HG02610 (cell line): ENCODE data around the gene CALCR.
"Not testable (repeated sequence)": the region's sequence is repeated elsewhere in the genome, so short reads cannot be mapped to it uniquely, and the experiment has no call there.

Source experiments
- ATAC-seq: cut with Tn5 transposase; IDR thresholded peaks from one replicate; pipeline ENCODE4 v1.9.1; 2021; ENCODE audit warnings: mild to moderate bottlenecking, moderate library complexity; ENCODE audit not compliant: unreplicated experiment

The CALCR gene

DNA sequence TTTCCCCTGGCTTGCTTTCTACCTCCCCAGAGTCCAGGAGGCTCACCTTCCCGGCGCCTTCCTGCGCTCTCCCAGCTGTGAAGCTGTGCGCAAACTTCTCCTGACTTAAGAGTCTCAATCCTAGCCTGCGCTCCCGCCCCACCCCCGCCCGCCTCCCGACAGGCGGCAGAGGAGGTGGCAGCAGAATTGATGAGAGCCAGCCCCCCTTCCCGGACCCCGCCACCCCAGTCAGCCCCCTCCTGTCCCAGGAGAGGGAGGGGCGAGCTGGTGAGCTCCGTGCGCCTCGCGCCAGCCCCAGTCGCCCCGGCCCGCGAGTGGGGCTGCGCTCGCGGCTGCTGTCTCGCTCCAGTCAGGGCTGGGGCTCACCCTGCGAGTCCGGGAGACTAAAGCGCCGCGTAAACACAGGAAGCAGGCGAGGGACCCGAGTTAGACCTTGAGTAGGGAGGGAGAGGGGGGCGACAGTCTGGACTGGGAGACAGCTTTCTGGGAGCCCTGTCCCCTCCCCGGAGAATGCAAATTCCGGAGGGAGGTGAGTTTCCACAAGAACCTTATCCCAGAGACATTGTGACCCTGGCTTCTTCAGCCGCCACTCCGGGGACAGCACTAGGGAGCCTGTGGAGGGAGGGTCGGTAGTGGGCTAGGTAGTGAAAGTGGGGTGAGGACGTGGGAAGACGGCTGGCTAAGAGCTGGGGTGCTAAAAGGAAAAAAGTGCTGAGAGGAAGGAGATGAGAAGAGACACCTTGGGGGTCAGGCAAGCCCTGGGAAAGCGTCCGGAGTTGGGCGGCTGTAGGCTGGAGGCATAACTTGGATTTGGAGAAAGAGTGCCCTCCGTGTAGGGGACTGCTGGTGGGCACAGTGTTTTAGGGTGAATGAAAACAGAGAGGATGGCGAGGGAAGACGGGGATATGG, at the start of gene CALCR:
CALCR (minus strand) TSS at position 79 of the 909 bp plus-strand sequence. CDS start 87,743 bp downstream, outside the sequence.
- no peak for ATAC-seq

DNA sequence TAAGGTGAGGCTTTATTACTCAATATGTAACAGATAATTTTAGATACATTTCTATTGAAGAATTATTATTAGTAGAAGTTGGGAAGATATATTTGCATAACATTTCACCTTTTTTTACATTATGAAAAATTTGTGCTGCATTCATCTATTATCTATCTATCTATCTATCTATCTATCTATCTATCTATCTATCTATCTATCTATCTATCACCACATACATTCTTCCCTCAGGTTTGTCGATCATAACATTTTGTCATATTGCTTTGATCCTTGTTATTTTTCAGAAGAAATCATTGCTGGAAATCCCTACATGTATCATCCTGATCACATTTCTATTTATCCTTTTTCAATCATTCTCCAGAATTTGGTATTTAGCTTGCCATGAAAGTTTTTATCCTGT, 49.3 kb upstream of the CALCR start:
- ATAC-seq: no peak

DNA sequence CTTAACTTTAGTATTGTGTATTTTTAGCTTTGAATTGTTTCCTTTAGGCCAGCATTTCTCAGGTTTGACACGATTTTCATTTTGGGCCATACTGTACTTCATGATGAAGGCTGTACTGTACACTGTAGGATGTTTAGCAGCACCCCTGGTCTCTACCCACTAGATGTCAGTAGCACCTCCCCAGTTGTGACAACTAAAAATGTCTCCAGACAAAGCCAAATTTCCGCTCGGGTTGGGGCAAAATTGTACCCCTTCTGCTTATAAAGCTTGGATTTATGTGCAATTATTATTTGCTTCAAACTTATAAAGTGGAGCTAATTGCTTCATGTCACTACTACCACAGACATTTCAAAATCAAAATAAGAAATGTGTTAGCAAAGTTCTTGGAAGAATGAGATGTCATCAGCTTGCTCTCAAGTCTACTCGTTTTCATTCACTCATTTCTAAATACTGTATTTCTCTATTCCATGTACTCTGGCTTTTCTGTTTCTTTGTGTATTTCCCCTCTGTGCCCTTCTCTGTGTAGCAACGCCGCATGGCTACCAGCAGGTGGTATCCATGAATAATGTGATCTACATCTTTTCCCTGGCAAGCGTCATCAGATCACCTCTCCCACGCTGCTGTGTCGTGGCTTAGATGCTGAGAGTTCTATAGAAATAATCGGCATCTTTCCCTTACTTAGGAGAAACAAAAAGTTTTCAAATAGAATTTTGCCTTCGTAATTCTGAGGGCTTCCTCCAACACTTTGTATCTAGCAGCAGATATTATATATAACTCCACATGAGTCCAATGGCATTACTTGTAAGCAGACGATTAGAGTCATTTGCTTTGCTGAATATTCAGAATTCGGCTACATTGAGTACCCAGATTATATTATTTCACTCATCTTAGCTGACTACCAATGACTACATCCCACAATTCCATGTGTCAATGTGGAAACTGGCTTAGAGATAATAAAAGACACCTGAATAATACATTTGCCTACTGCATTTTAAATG, 47.8 kb upstream of the CALCR start:
- ATAC-seq: no peak

DNA sequence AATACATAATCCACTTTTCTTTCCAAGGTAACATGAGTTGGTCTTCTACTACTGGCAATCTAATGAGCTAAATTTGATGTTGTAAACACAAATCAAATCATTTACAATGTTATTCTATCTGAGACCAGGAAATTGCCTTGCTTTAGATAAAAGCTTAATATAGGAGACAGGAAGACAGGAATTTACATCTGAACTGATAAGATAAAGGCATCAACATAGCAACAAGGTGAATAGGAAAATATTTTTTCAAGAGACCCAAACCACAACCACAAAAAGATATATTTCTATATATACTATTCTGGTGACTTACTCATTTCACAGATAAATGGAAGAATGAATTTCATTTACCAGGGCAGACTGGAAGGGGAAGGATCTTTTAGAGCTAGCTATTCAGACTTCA, 46.3 kb upstream of the CALCR start:
- ATAC-seq: no peak

DNA sequence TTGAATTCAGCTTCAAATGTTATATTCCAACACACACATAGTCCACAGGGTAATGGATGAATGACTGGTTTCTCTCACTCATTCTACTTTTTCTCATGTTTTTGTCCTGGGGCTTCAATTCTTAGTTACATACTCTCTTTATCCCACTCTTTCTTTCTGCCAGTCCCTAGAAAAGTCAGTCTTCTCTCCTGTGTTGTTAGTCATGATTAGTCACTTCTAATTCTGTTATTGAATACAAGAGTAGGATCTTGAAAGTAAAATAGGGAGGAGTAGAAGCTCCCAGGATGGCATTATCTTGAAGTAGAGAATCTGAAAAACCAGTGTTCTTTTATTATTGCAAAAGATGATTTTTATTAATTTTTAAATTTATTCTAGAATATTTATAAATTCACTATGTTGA, 45.5 kb upstream of the CALCR start:
- no peak for ATAC-seq

DNA sequence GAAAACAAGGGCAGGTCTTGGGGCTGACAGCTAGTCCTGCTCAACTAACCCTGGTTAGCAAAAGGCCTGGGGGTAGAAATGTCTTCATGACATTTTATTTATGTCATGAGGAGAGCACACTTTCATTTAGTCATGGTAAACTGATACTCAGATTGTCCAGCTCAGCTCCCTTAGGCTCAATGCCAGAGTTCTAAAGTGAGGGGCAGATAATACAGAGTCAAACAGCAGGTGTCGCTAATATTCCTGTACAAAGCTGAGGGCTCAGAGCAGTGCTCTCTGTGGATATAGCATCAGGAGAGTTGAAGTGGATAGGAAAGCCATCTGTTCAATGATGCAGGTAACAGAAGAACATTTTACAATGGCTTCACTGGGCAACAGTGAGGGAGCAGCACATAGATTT, 26.8 kb upstream of the CALCR start:
- no peak for ATAC-seq

DNA sequence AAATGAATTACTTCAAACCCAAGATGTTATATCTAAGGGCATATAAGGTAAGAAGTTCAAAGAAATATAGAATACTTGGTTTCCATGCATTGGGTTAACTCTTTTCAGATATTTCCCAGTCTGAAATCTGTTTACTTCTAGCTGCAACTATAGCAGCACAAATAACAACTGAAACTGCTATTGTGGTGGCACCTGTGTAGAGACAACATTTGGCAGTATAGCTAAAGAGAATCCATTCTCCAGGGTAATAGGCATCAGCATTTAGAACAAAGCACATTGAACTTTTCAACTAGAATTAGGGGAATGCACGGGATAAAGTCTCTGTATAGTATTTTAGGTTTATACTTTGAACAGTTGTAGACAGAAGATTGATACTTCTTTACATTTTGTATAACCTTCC, 19.7 kb upstream of the CALCR start:
- no peak for ATAC-seq

DNA sequence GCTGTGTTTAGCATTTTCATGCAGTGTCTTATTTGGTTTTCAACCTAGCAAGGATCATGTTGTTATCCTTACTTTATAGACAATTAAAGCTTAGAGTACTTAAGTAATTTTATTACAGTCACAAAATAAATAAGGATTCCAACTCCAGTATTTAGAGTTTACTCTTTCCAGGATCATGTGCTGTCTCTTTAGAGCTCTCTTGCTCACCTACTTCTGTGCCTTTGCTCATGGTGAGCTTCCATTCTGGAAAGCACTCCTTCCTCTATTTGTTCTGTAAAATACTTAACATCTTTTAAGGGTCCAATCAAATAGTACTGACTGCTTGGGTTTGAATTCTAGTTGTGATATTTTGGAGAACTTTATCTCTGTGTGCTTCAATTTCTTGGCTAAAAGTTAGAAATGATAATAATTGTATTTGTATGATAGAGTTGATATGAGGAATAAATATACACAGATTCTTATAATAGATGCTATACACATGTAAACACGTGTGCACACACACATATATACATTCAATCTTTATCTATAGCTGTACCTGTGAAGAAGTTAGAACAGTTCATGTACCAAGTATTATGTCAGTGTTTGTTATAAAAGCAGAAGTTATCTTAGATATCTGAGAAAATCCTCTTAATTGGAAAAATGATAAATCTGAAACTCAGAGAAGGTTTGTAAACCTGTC, 18.2 kb upstream of the CALCR start:
- no peak for ATAC-seq

DNA sequence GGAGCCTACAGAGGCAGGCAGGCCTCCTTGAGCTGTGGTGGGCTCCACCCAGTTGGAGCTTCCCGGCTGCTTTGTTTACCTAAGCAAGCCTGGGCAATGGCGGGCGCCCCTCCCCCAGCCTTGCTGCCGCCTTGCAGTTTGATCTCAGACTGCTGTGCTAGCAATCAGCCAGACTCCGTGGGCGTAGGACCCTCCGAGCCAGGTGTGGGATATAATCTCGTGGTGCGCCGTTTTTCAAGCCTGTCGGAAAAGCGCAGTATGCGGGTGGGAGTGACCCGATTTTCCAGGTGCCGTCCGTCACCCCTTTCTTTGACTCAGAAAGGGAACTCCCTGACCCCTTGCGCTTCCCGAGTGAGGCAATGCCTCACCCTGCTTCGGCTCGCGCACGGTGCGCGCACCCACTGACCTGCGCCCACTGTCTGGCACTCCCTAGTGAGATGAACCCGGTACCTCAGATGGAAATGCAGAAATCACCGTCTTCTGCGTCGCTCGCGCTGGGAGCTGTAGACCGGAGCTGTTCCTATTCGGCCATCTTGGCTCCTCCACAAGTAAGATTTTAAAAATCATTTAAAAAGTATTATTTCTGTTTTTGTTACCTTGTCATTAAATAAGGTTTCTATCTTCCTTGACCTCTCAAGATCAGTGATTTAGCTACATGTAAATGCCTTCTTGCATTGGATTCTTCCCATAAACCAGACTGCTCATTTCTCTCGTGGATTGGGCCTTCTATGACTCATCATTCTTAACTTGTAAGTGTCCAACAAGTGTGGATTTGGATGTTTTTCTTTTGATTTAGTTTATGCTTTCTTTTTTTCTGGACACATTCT, 16.9 kb upstream of the CALCR start:
- ATAC-seq: not testable (repeated sequence)

DNA sequence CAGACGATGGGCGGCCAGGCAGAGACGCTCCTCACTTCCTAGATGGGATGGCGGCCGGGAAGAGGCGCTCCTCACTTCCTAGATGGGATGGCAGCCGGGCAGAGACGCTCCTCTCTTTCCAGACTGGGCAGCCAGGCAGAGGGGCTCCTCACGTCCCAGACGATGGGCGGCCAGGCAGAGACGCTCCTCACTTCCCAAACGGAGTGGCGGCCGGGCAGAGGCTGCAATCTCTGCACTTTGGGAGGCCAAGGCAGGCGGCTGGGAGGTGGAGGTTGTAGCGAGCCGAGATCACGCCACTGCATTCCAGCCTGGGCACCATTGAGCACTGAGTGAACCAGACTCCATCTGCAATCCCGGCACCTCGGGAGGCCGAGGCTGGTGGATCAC, 11.9 kb upstream of the CALCR start:
- not testable (repeated sequence) for ATAC-seq

DNA sequence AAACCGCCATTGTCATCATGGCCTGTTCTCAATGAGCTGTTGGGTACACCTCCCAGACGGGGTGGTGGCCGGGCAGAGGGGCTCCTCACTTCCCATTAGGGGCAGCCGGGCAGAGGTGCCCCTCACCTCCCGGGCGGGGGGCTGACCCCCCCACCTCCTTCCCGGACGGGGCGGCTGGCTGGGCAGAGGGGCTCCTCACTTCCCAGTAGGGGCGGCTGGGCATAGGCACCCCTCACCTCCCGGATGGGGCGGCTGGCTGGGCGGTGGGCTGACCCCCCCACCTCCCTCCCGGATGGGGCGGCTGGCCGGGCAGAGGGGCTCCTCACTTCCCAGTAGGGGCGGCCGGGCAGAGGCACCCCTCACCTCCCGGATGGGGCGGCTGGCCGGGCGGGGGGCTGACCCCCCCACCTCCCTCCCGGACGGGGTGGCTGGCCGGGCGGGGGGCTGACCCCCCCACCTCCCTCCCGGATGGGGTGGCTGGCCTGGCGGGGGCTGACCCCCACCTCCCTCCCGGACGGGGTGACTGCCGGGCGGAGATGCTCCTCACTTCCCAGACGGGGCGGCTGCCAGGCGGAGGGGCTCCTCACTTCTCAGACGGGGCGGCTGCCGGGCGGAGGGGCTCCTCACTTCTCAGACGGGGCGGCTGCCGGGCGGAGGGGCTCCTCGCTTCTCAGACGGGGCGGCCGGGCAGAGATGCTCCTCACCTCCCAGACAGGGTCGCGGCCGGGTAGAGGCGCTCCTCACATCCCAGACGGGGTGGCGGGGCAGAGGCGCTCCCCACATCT, 11.4 kb upstream of the CALCR start:
- ATAC-seq: not testable (repeated sequence)

DNA sequence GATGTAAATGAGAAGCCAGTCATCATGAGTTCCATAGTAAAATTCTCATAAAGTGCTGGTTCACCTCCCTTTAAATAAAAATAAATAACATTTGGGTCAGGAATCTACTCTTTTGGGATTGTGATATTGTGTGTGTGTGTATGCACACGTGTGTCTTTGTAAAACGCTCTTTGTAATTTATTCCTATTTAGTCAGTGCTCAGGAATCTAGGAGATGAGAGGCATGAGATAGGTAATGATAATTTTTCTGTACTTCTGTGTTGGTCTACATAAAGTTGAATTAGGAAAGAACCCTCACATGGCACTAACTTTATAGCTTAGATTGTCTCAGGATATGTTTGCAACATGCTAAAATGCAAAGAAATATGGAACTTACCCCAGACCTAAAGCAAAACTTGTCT, 4.9 kb upstream of the CALCR start:
- ATAC-seq: no peak

DNA sequence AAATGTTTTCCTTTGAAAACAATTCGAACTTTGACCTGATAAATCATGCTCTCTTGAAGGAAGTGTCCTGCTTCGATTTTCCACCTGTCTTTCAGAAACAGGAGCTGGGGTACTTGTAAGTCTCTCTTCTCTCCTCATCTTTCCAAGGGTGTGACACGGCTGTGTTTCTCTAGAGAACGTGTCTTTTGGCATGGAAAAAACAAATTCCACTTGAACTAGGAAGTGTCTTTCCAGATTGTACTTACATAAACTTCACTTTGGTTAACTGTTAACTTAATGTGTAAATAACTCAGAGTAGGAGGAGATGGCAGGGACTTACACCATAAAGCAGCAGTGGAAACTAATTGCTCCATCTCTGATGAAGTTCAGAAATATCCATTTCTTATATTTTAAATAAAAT, 4.2 kb upstream of the CALCR start:
- ATAC-seq: no peak

DNA sequence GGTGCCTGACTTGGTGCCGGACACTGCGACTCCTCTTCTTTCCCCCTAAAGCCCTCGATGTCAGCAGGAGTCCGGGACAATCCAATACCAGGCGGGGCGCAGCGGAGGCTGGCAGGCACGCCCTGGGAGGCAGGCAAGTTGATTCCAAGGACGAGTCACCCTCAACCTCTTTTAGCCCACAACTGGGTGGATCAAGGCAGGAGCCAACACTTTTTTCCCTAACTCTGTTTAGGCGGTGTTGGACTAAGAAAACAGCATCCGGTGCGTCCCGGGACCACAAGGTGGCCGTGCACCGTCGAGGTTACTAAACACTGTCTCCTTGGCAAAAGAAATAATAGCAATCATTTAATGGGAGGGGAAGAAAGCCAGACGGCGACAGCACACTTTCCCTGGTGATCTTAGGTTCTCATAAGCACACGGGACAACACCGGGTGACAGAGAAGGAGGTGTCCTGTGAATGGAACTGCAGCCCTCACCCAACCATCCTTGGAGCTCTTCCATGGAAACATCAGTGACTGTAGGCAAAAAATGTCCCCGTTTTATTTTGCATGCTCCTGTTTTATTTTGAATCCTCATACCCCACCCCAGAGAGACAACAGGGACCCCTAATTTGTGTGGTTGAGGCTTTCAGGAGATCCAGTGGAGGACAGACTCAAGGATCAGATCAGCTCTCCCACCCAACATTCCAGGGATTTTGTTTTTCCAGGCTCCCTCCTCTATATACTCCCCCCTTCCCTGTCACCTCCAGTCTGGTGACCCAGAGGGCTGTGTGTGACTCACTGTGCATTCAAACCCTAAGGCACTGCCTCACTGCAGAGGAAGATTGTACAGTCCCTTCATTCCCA, 1.3 kb upstream of the CALCR start:
- no peak for ATAC-seq

DNA sequence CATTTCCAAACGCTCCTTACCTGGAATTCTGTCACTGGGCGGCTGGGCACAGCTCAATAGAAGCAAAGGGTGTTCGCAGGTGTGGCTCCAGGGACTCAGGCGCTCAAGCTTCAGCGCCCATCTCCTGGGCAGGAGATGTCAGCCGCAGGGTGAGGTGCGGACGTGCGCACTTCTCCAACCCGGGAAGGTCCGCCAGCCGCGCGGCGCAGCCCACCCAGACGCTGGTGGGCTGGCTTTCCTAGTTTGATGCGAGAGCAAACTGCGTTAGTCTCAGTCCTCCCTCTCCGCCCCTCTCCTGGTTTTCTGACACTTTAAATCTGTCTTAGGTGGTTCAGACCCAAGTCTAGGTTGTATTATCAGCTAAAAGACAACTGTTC, 267 bp downstream of the CALCR start:
- no peak for ATAC-seq

DNA sequence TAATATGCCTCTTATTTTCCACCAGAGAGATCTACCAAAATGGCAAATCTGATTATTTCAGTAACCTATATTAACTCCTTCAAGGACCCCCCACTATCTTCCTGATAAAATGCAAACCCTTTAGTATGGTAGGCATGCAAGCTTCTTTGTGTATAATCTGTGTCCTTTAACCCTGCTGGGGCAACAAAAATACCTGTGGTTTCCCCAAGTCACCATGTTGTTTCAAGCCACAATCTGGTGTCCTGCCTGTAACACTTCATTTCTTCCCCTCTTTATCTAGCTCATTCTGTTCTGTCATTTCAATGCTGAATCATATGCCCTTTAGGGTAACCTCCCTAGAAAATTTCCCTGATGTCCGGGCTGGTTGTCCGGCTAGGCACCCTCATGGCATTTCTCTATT, 5.3 kb downstream of the CALCR start:
- no peak for ATAC-seq

DNA sequence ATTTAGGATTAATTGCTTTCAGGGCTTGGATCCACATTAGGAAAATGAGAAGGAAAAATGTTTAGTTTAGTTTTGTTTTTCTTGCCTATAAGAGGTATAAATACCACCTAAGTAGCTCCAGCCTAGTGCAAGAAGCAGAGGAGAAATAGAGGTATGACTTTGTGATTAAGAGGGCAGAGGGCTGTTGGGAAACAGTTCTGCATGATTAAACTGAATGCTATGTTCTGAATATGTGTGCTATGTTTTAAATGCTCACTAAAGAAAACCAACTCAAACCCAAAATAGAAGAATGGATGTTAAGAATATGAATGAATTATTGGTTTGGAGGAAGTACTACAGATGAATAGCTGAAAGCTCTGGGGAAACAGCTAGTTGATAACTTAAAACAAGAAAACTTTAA, 7.6 kb downstream of the CALCR start:
- ATAC-seq: no peak

DNA sequence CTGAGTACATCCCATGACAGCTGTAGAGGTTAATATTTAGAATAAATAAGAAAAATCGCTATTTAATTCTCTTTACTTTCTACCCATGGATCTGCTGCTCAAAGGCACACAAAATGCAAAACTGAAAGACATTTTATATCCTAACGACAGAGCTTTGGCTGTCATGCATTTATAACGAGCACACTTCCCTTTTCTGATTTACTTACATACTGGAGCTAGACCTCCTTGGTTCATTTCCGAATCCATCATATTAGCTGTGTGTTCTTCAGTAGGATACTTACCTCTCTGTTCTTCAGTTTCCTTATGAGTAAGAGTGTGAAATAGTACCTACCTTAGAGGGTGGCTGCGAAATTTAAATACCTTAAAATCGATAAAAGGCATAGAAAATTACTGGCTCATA, 10.9 kb downstream of the CALCR start:
- no peak for ATAC-seq

DNA sequence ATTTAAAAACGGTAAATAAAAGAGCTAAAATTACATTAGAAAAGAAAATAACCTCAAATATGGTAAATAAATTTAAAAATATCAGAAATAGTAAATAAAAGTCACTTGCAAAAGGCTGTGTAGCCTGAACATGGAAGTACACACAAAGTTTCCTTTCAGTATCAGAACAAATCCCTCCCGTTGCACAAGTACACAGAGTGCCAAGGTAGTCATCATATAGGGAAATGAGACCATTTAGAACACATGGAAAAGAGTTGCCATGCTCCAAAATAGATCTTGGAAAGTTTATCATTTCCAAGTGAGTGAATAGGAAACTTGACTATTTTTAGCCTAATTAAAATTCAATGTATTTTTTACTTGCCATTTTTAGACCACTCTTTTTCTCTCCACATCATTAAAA, 11.6 kb downstream of the CALCR start:
- no peak for ATAC-seq
